CD4-positive, CD25-positive, alpha-beta regulatory T cell (primary cell): Measurements from ENCODE around the gene SAT2. TPM values are rescaled to one million over a fixed set of nuclear protein-coding genes. Genes with fewer than 3 reads are reported as not detected.

ENCODE experiments used
- ATAC-seq, 2 donors: fragments of 150-1000 bp; cut with Tn5 transposase; one replicate each; pipeline ENCODE4 v1.10.0; 2021; ENCODE audit warnings: low read depth in 2 of 2, moderate number of reproducible peaks in 2 of 2, moderate library complexity in 1 of 2
- DNase-seq, 3 donors: peaks; one replicate each; pipeline versions ENCODE4 v3.0.0 to v3.0.0-alpha.2; 2012 to 2022; ENCODE audit warnings: mixed read lengths in 1 of 3
- H3K27ac ChIP-seq: one replicate; pipeline ENCODE4 v1.7.0; 2013; ENCODE audit warnings: mild to moderate bottlenecking, low read length; ENCODE audit not compliant: insufficient read depth, poor library complexity, severe bottlenecking
- H3K27me3 ChIP-seq: one replicate; pipeline ENCODE4 v1.7.0; 2013; ENCODE audit warnings: low read length; ENCODE audit not compliant: control insufficient read depth, insufficient read depth
- H3K36me3 ChIP-seq: one replicate; pipeline ENCODE4 v1.7.0; 2013; ENCODE audit warnings: mild to moderate bottlenecking, low read length, moderate library complexity; ENCODE audit not compliant: control insufficient read depth, insufficient read depth
- H3K4me1 ChIP-seq: 2 replicates; pipeline ENCODE4 v1.7.0; 2013; ENCODE audit warnings: mild to moderate bottlenecking, low read length; ENCODE audit not compliant: insufficient read depth, control insufficient read depth, poor library complexity, severe bottlenecking
- H3K4me3 ChIP-seq: one replicate; pipeline ENCODE4 v1.7.0; 2013; ENCODE audit warnings: low read depth, mild to moderate bottlenecking, low read length, moderate library complexity
- H3K9me3 ChIP-seq, 2 experiments: 1 replicate in 1 of 2; 2 replicates in 1 of 2; pipeline ENCODE4 v1.7.0; 2013; ENCODE audit warnings: low read length in 2 of 2, mild to moderate bottlenecking in 1 of 2, moderate library complexity in 1 of 2; ENCODE audit not compliant: control insufficient read depth in 2 of 2
- H3K27ac Mint-ChIP-seq, 3 donors: one replicate each; pipeline ENCODE4 v1.8.0; 2020 to 2022; ENCODE audit warnings: mild to moderate bottlenecking in 3 of 3, mixed read lengths in 3 of 3, moderate library complexity in 2 of 3
- H3K27me3 Mint-ChIP-seq: one replicate; pipeline ENCODE4 v1.8.0; 2022; ENCODE audit warnings: mild to moderate bottlenecking, mixed read lengths
- H3K36me3 Mint-ChIP-seq: one replicate; pipeline ENCODE4 v1.8.0; 2020; ENCODE audit warnings: mixed read lengths
- H3K4me1 Mint-ChIP-seq, 4 donors: one replicate each; pipeline ENCODE4 v1.8.0; 2020 to 2022; ENCODE audit warnings: mixed read lengths in 4 of 4, mild to moderate bottlenecking in 1 of 4
- H3K4me3 Mint-ChIP-seq, 4 donors: one replicate each; pipeline ENCODE4 v1.8.0; 2020 to 2022; ENCODE audit warnings: mild to moderate bottlenecking in 4 of 4, mixed read lengths in 4 of 4, moderate library complexity in 3 of 4
- H3K9me3 Mint-ChIP-seq, 7 donors: one replicate each; pipeline ENCODE4 v1.8.0; 2020 to 2022; ENCODE audit warnings: mixed read lengths in 7 of 7, mild to moderate bottlenecking in 3 of 7, moderate library complexity in 2 of 7
- polyA plus RNA-seq, 4 donors: library from polyadenylated mRNA; unstranded; fragments of 300-500 nt; fragmentation: Illumina TruSeq; gene quantifications; one replicate each; pipeline ENCODE4 v1.2.3, GENCODE V29; 2021
- total RNA-seq: library from RNA; stranded (reverse); gene quantifications from one replicate; pipeline ENCODE4 v1.2.3, GENCODE V29; 2022

SAT2 gene
- total and polyA plus RNA-seq, 5 donors from 2014 or later, result 26.7 to 36.9 (median 32.6) TPM

GRCh38 chr17:7589891-7590691 lies 37.5 kb downstream of the SAT2 start, which contains the start of gene SOX15:
TSS of gene SOX15 (minus strand) at chr17:7590094. CDS start at chr17:7589676, 418 bp downstream.
- DNase-seq (no peak), ATAC-seq (no peak)
- Histone ChIP-seq H3K4me1 (peaks cover 8% of the 10 kb centered on the region), H3K27me3 (no peaks in the 10 kb centered on the region), H3K36me3 (peaks cover 48% of the 10 kb centered on the region), H3K27ac (no peak within 1 kb of the TSS), H3K9me3 (no peaks in the 10 kb centered on the region), H3K4me3 (no peak within 1 kb of the TSS)
- no peaks in the 10 kb centered on the region for H3K9me3 Mint-ChIP-seq
- peak within 1 kb of the TSS in 2 of 4 donors; percentile 24 to 43 for H3K4me3 Mint-ChIP-seq
- H3K36me3 Mint-ChIP-seq, result peaks cover 30% of the 10 kb centered on the region
- no peaks in the 10 kb centered on the region for H3K27me3 Mint-ChIP-seq
- H3K27ac Mint-ChIP-seq, result peak within 1 kb of the TSS; percentile 12 to 69 (median 36)
- H3K4me1 Mint-ChIP-seq, result peaks cover 0 to 15% (median under 1%) of the 10 kb centered on the region in 4 donors

GRCh38 chr17:7589204-7589868 lies 38.3 kb downstream of the SAT2 start:
- DNase-seq (peak; percentile 44 to 77 (median 67)), ATAC-seq (peak; percentile 66 to 78)
- H3K4me3 Mint-ChIP-seq, result peak overlapping the region in 1 of 4 donors; percentile 24
- no peak overlapping the region for H3K27ac ChIP-seq
- H3K27me3 Mint-ChIP-seq, result no peaks in the 10 kb centered on the region
- H3K27me3 ChIP-seq, result no peaks in the 10 kb centered on the region
- no peaks in the 10 kb centered on the region for H3K9me3 ChIP-seq
- H3K36me3 Mint-ChIP-seq, result peaks cover 30% of the 10 kb centered on the region
- peaks cover 42% of the 10 kb centered on the region for H3K36me3 ChIP-seq
- no peaks in the 10 kb centered on the region for H3K9me3 Mint-ChIP-seq
- H3K27ac Mint-ChIP-seq, result peak overlapping the region in 1 of 3 donors; percentile 36
- peaks cover 15% of the 10 kb centered on the region for H3K4me1 ChIP-seq
- peaks cover 0 to 21% (median 4%) of the 10 kb centered on the region in 4 donors for H3K4me1 Mint-ChIP-seq
- no peak overlapping the region for H3K4me3 ChIP-seq

DNA sequence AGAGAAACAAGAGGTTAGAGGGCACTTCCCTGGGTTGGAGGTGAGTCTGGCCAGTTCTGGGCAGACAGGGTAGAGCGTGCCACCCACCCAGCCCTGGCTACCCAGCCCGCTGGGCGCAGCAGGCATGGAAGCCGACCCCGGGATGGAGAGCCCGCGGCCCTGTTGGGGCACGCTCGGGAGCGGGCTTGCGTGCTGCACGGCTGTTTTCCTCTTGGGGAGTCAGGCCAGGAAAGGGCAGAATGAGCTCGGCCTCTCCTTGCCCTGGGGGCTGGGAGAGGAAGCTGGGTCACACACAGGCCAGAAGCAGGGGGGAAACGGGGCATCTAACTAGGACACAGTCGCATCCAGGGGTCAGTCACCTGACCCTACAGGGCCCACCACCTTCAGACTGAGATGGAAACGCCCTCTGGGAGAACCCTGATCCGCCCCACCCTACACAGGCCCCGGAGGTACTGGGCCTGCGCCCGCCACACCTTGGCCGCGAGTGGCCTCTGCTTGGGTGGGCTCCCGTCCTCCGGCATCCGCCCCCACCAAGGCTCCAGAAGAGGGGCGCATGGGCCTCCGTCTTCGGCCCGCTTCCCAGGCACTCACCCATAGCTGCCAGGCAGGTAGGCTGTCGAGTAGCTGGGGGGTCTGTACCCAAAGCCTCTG lies 38.9 kb downstream of the SAT2 start:
- no peak overlapping the region for H3K4me3 Mint-ChIP-seq
- Histone ChIP-seq H3K9me3 (no peaks in the 10 kb centered on the region), H3K4me1 (peaks cover 19% of the 10 kb centered on the region), H3K4me3 (no peak overlapping the region), H3K27ac (no peak overlapping the region), H3K27me3 (no peaks in the 10 kb centered on the region), H3K36me3 (peaks cover 35% of the 10 kb centered on the region)
- no peak overlapping the region for H3K27ac Mint-ChIP-seq
- H3K36me3 Mint-ChIP-seq, result peaks cover 24% of the 10 kb centered on the region
- H3K27me3 Mint-ChIP-seq, result no peaks in the 10 kb centered on the region
- ATAC-seq (no peak), DNase-seq (no peak)
- H3K9me3 Mint-ChIP-seq, result no peaks in the 10 kb centered on the region
- peaks cover 5 to 28% (median 7%) of the 10 kb centered on the region in 4 donors for H3K4me1 Mint-ChIP-seq

GRCh38 chr17:7587420-7588151 lies 40.0 kb downstream of the SAT2 start:
- Mint-ChIP-seq H3K27ac (peak overlapping the region in 2 of 3 donors; percentile 20 to 38), H3K36me3 (peaks cover 16% of the 10 kb centered on the region), H3K4me1 (peaks cover 5 to 34% (median 9%) of the 10 kb centered on the region in 4 donors), H3K27me3 (no peaks in the 10 kb centered on the region), H3K4me3 (peak overlapping the region in 1 of 4 donors; percentile 58), H3K9me3 (no peaks in the 10 kb centered on the region)
- ATAC-seq (no peak), DNase-seq (no peak)
- Histone ChIP-seq H3K27me3 (no peaks in the 10 kb centered on the region), H3K4me3 (no peak overlapping the region), H3K27ac (no peak overlapping the region), H3K4me1 (peaks cover 27% of the 10 kb centered on the region), H3K9me3 (no peaks in the 10 kb centered on the region), H3K36me3 (peaks cover 25% of the 10 kb centered on the region)

GRCh38 chr17:7586673-7587419 lies 40.8 kb downstream of the SAT2 start:
- peaks cover 12% of the 10 kb centered on the region for H3K36me3 Mint-ChIP-seq
- no peaks in the 10 kb centered on the region for H3K27me3 Mint-ChIP-seq
- H3K4me3 Mint-ChIP-seq, result peak overlapping the region in 2 of 4 donors; percentile 43 to 58
- ATAC-seq, result no peak
- H3K27ac Mint-ChIP-seq, result no peak overlapping the region
- DNase-seq, result no peak
- H3K4me3 ChIP-seq, result no peak overlapping the region
- H3K36me3 ChIP-seq, result peaks cover 18% of the 10 kb centered on the region
- no peaks in the 10 kb centered on the region for H3K27me3 ChIP-seq
- peaks cover 33% of the 10 kb centered on the region for H3K4me1 ChIP-seq
- no peak overlapping the region for H3K27ac ChIP-seq
- no peaks in the 10 kb centered on the region for H3K9me3 Mint-ChIP-seq
- no peaks in the 10 kb centered on the region for H3K9me3 ChIP-seq
- H3K4me1 Mint-ChIP-seq, result peaks cover 5 to 40% (median 14%) of the 10 kb centered on the region in 4 donors

DNA sequence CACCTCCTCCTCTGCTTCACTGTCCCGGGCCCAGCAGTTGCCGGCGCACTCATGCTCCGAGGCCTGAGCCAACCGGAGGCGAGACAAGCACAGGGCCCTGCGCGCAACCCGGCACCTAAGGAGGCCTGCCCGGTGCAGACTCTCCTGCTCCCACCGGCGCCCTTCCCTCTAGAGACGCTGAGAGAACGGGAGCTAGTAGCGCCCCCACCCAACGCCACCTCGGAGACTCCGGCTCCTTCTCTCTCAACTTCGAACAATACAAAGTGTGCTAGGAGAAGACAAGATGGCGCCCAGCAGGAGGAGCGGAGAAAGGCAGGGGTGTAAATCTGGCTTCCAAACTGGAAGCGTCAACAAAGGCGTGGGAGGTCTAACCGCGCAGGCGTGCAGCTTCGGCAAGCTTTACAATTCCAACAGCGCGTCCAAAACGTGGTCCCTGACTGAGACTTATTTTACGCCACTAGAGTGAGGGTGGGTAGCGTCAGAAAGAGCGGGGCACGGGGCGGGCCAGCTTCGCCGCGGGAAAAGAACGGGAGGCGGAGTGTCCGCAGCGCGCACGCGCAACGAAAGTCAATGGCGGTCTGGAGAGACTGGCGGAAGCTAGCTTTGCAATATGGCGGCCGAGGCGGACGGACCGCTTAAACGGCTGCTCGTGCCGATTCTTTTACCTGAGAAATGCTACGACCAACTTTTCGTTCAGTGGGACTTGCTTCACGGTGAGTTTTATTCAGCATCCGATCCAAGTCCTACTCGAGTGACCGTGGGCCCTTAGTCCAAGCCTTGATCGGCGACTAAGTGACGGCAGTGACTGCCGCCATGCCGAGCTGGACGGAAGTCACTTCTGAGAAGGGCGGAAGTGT lies 44.1 kb downstream of the SAT2 start, which contains the start of gene MPDU1:
TSS of gene MPDU1 (plus strand) at position 600 of the 857 bp plus-strand sequence. CDS start at position 611, 11 bp downstream.
- peaks cover 45% of the 10 kb centered on the region for H3K4me1 ChIP-seq
- H3K4me3 ChIP-seq, result peak within 1 kb of the TSS; percentile 98
- H3K9me3 Mint-ChIP-seq, result no peaks in the 10 kb centered on the region
- H3K27me3 ChIP-seq, result no peaks in the 10 kb centered on the region
- ATAC-seq (peak; percentile 80), DNase-seq (peak; percentile 90 to 98 (median 97))
- H3K27ac Mint-ChIP-seq, result peak within 1 kb of the TSS; percentile 97 to 100 (median 99)
- peak within 1 kb of the TSS; percentile 94 for H3K27ac ChIP-seq
- H3K27me3 Mint-ChIP-seq, result no peaks in the 10 kb centered on the region
- H3K36me3 Mint-ChIP-seq, result peaks cover 17% of the 10 kb centered on the region
- peak within 1 kb of the TSS; percentile 97 to 99 (median 99) for H3K4me3 Mint-ChIP-seq
- peaks cover 10 to 67% (median 33%) of the 10 kb centered on the region in 4 donors for H3K4me1 Mint-ChIP-seq
- H3K36me3 ChIP-seq, result peaks cover 21% of the 10 kb centered on the region
- no peaks in the 10 kb centered on the region for H3K9me3 ChIP-seq
